HG03439 (cell line): ENCODE data around the gene CNPY1.

Experiments
- ATAC-seq: cut with Tn5 transposase; IDR thresholded peaks from one replicate; pipeline ENCODE4 v1.9.1; 2021; ENCODE audit warnings: mild to moderate bottlenecking, moderate library complexity; ENCODE audit not compliant: unreplicated experiment

CNPY1 gene

GRCh38 chr7:155514296-155514695 lies 32.1 kb downstream of the CNPY1 start:
- ATAC-seq = no peak

GRCh38 chr7:155513543-155514285 lies 32.6 kb downstream of the CNPY1 start:
- no peak for ATAC-seq

GRCh38 chr7:155512246-155512887 lies 34.0 kb downstream of the CNPY1 start:
- ATAC-seq = no peak

DNA sequence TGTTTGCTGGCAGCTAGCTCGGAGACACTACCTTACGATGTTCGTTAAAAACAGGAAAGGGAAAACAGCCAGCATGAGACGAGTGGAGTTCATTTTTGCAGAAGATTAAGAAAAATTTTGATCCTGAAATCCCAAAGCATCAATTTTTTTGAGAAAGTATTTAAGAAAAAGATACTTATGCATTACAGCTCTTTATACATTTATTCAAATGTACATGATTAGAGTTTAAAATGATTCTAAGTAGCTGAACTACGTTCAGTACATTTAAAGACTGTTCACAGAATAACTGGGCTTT lies 34.7 kb downstream of the CNPY1 start:
- no peak for ATAC-seq

- no peak for ATAC-seq
These were observed 35.2 kb downstream of the CNPY1 start for GRCh38 chr7:155510975-155511701.

DNA sequence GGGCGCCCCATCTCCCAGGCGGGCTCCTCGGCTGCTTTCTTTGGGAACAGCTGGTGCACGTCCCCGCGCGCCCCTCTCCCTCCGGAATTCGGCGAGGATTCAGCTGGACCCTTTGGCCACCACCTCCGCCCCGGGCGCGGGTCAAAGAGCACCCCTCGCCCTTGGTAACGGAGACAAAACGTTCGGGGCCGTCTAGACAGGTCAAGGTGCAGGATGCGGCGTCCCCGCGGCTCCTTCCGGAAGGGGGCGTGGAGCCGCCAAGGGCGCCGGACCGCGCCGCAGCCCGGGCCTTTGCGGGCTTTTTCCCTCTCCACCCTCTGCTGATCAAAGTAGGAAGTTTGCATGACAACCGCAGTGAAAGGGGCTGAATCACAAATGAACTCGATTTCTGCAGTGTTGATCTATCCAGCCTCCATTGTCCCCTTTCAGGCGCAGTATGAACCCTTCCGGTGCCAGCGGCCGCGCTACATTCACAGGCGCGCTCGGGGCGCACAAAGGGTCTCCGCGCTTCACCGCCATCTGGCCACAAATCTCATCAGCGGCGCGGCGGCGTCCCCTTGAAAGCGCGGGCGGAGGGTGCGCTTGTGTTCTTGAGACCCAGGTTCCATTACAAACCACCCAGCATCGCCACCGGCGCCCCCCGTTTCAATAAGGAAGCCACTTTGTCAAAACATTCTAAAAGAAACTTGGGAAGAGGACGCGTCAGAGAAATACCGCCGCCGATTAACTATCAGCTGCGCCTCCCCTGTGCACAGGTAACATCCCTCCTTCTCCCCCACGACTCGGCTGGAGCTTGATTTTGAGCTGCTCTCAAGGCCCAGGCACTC lies 36.4 kb downstream of the CNPY1 start:
- ATAC-seq = no peak

GRCh38 chr7:155509359-155509724 lies 37.0 kb downstream of the CNPY1 start:
- no peak for ATAC-seq

GRCh38 chr7:155508376-155509358 lies 37.7 kb downstream of the CNPY1 start:
- ATAC-seq = no peak

- no peak for ATAC-seq
These were observed 38.8 kb downstream of the CNPY1 start for GRCh38 chr7:155507576-155507975.

GRCh38 chr7:155506854-155507337 lies 39.5 kb downstream of the CNPY1 start:
- no peak for ATAC-seq

DNA sequence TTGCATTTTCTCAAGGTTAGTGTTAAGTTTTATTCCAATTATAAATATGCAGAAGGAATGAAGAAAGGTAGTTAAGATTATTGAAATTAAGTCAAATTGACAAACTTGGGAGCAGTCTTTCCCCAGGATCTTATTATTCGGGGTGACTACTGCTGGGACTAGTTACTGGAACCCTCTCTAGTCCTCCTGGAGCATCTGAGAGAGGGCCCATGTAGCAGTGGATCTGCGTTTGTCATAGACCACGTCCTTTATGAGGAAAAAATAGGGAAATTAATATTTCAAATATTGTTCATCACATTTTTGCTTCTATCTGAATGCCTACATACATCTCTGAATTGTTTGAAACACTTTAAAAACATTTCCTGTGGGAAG lies 41.0 kb downstream of the CNPY1 start:
- ATAC-seq = no peak

- ATAC-seq = no peak
These were observed 49.0 kb downstream of the CNPY1 start for GRCh38 chr7:155497149-155497901.

GRCh38 chr7:155496267-155497005 lies 49.9 kb downstream of the CNPY1 start:
- ATAC-seq = no peak

- no peak for ATAC-seq
These were observed 50.7 kb downstream of the CNPY1 start for GRCh38 chr7:155495440-155496248.

GRCh38 chr7:155494551-155494950 lies 51.8 kb downstream of the CNPY1 start:
- no peak for ATAC-seq

DNA sequence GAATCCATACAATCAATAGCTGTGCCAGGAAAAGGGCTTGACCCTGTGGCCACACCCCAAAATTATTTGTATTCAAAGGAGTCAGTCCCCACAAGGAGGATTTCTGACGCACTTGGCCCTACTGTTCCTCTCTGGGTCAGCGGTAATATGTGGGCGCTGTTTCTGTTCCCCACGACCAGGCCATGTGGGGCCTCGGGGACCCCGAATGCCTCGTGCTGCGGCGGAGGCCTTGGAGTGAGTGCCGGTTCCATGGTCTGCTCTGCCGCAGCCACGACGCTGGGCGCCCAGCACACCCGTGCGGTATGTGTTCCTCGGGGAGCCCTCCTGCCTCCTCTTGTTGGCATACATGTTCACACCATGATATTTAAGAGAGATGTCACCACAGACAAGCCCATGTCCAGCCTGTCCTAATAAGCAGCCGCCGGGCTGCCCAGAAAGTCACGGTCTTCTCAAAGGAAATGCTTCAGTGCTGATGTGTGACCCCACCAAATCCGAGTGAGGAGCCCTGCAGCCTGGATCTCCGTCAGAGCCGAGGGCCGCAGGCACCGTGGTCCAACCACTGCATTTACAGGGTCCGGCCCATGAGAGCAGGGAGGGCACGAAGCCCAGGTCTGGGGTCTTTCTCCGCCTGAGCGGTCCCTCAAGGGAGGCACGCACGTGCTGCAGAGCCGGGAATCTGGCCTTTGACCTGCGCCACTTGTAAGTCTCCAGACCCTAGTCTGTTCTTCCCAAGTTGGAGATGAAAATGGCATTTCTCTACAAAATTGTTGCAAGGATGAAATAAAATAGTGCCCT lies 52.4 kb downstream of the CNPY1 start:
- ATAC-seq = no peak

DNA sequence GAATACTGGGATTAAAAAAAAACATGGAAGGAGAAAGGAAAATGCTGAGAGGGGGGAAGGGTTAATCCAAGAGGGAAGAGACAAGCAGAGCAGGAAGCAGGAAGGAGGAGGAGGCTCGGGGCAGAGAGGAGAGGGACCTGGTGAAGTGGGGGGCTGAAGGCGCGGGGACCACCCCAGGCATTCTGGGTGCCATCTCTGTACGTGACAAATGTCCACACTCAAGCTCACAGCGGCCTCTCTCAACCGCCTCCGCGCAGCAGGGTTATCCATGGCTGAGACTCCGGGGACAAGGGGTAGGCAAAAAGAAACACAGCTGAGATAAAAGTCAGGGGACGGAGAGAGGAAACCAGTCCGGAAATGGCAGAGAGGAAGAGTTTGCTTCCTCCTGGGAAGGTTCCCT lies 54.5 kb downstream of the CNPY1 start:
- no peak for ATAC-seq
